HG03139 (cell line): ENCODE results near the gene LIMK1.
"Not testable (repeated sequence)": the region's sequence is repeated elsewhere in the genome, so short reads cannot be mapped to it uniquely, and the experiment has no call there.

Experiments
- ATAC-seq: cut with Tn5 transposase; IDR thresholded peaks from one replicate; pipeline ENCODE4 v1.9.1; 2021; ENCODE audit not compliant: unreplicated experiment

LIMK1 gene

GRCh38 chr7:74119831-74120230 lies 36.2 kb downstream of the LIMK1 start:
- no peak for ATAC-seq

- ATAC-seq: no peak
Observed at GRCh38 chr7:74121401-74122249, 38.0 kb downstream of the LIMK1 start.

DNA sequence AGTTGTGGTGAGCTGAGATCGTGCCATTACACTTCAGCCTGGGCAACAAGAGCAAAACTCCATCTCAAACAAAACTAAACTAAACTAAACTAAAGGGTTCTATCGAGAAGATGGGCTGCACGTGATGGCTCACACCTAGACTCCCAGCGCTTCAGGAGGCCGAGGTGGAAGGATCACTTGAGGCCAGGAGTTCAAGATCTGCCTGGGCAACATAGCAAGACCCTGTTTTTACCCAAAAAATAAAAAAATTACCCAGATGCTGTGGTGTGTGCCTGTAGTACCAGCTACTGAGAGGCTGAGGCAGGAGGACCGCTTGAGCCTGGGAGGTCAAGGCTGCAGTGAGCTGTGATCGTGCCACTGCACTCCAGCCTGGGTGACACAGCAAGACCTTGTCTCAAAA lies 40.3 kb downstream of the LIMK1 start:
- ATAC-seq: not testable (repeated sequence)

GRCh38 chr7:74126220-74126880 lies 42.7 kb downstream of the LIMK1 start:
- ATAC-seq: no peak

DNA sequence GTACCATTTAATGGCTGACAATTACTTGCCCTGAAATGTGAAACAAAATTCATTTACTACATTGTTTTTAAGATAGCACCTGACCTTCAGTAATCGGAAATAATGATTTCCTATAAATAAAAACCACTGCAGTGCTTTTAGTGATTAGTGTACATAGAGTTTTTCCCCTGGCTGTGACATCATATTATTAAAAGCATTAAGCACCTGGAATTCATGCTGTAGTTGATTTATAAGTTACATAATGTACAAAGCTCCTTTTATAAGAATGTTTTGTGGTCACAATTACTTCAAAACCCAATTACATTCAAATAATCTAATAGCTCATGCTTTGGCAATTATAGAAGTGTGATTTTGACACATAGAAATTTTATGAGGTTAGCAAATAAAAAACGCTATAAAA lies 46.3 kb downstream of the LIMK1 start:
- ATAC-seq: no peak

DNA sequence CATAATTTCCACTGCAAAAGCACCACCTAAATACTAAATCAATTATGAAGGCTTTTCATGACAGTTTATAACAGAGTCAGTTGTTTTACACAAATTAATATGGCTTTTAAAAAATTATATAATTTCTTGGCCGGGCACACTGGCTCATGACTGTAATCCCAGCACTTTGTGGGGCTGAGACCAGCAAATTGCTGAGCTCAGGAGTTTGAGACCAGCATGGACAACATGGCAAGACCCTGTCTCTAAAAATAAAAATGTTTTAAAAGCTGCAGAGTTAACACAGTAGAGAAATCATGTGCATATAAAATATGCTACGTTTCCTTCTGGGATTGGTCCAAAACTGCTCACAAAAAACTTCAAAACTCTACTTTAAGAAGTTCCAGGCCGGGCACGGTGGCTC lies 46.9 kb downstream of the LIMK1 start:
- no peak for ATAC-seq

- no peak for ATAC-seq
Observed at GRCh38 chr7:74134117-74134620, 50.6 kb downstream of the LIMK1 start.

GRCh38 chr7:74138334-74138867 lies 54.8 kb downstream of the LIMK1 start:
- ATAC-seq: no peak

- no peak for ATAC-seq
Observed at GRCh38 chr7:74138945-74139843, 55.6 kb downstream of the LIMK1 start.

- ATAC-seq: no peak
Observed at GRCh38 chr7:74141705-74142104, 58.1 kb downstream of the LIMK1 start.

DNA sequence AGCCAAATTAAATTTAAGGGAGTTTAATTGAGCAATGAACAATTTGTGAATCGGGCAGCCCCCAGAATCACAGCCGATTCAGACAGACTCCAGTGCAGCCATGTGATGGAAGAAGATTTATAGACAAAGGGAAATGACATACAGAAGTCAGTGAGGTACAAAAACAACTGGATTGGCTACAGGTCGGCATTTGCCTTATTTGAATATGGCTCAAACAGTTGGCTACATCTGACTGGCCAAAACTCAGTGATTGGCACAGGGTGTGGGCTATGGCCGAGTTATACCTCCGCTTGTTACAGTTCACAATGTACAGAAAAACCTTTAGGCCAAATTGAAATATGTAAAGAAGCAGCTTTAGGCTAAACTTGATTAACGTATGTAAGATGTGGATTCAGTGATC lies 59.8 kb downstream of the LIMK1 start:
- ATAC-seq: no peak

DNA sequence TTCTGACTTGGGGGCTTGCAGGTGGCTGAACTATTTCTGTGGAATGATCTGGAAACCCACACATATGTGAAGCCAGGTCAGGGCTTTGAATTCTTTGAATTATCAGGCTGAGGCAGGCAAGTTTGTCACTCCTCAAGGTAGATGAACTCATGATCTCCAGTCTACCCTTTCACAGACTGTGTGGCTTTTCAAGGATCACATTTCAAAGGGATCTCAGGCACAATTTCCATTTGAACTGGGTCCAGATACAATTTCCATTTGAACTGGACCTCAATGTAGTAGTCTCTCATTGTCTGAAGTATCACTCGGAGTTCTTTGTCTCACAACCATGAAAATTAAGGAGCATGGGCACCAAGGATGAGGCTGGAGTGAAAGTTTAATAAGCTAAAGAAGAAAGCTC lies 64.9 kb downstream of the LIMK1 start:
- no peak for ATAC-seq

GRCh38 chr7:74149071-74149470 lies 65.5 kb downstream of the LIMK1 start:
- no peak for ATAC-seq

- ATAC-seq: no peak
Observed at GRCh38 chr7:74149603-74150002, 66.0 kb downstream of the LIMK1 start.

DNA sequence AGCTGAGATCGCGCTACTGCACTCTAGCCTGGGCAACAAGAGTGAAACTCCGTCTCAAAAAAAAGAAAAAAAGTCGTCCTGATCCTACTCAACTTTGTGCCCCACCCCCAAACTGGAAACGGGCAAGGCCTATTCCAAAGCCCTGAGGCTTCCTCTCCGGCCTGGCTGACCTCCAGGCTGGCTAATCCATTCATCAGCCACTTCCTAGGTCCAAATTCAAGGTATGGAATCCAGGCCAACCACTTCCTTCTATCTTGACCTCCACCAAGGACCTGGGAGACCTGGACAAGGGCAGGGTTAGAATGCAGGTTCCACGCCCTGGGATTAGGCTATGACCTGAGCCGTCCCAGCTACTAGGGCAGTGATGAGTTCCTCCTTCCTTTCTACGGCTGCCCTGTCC lies 70.1 kb downstream of the LIMK1 start:
- ATAC-seq: no peak

GRCh38 chr7:74155810-74156395 lies 72.3 kb downstream of the LIMK1 start:
- no peak for ATAC-seq

DNA sequence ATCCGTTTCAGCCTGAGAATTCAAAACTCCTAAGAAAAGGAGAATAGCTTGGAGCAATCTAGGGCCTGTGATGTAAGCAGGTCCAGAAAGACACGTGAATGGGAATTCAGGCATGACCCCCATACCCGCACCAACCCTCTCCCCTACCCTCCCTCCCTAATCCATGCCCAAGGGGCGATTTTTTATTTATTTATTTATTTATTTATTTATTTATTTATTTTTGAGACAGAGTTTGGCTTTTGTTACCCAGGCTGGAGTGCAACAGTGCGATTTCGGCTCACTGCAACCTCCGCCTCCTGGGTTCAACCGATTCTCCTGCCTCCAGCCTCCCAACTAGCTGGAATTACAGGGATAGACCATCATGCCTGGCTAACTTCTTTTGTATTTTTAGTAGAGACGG lies 74.0 kb downstream of the LIMK1 start:
- ATAC-seq: no peak

DNA sequence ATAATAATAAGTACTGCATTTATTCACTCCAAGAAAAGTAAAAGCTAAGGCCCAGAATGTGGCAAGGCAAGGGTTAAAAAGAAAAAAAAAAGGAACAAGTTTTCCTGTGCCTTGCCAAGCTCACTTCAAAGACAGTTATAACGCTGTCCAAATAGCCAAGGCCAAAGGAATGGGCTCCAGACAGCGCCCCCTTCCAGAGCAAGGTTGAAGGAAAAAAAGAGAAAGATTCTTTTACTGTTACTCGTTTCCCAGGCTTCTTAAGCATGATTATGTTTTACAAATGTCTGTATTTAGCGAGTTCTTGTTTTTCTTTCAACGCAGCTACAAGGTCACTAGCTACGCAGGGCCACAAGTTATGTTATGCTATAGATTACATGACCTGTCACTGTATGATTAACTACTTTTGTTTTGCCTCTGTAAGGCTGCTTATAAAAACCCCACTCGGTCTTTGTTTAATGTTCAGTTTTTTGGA lies 81.4 kb downstream of the LIMK1 start:
- no peak for ATAC-seq

DNA sequence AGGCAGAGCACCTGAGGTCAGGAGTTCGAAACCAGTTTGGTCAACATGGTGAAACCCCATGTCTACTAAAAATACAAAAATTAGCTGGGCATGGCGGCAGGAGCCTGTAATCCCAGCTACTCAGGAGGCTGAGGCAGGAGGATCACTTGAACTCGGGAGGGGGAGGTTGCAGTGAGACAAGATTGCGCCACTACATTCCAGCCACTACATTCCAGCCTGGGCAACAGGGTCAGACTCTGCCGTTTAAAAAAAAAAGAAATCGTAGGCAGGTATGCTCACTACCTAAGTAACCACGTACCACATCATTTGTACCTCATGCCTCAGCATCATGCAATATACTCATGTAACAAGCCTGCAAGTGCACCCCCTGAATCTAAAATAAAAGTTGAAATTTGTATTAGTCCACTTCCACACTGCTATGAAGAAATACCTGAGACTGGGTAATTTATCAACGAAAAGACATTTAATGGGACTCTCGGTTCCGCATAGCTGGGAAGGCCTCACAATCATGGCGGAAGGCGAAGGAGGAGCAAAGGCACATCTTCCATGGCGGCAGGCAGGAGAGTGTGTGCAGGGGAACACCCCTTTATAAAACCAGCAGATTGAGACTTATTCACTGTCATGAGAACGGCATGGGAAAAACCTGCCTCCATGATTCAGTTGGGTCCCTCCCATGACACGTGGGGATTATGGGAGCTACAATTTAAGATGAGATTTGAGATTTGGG lies 82.4 kb downstream of the LIMK1 start:
- no peak for ATAC-seq

DNA sequence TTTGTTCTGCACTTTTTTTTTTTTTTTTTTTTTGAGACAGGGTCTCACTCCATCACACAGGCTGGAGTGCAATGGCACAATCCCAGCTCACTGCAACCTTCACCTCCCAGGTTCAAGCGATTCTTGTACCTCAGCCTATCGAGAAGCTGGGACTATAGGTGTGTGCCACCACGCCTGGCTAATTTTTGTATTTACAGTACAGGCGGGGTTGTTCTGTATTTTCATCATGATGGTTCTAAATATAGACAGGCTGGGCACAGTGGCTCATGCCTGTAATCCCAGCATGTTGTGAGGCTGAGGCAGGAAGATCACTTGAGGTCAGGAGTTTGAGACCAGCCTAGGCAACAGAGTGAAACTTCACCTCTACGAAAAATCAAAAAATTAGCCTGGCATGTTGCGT lies 83.7 kb downstream of the LIMK1 start:
- not testable (repeated sequence) for ATAC-seq
